ENCODE data around the gene ELAPOR2. TPM values are rescaled to one million over a fixed set of nuclear protein-coding genes. Genes with fewer than 3 reads are reported as not detected.

The ELAPOR2 gene
- total and polyA plus RNA-seq, 2 of the 4 experiments (the other 2 are of a cell fraction), result 0.62 to 1.3 TPM

DNA sequence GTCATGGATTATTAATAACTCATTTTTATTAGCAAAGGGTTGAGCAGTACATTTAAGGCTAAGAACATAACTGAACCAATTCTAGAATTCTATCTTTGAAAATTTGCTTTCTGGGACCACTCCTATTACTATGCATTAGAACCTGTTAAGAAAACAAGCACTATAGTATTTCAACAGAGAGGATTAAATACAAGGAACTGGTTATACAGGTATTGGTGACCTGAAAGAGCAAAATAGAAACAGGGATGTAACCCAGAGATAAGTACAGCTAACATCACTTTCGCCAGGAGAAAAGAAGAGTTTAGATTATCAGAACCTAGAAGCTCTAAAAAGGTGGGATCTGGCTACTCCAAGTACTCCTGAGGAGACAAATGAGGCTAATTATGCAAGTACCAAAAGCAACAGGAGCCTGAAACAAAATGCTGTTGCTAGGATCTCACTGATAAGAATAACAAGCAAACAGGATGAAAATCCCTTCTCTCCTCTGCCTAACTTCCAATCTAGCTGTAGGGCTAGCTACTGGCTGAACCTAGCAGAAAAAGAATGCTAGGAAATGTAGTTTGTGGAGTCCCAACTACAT lies 32.1 kb upstream of the ELAPOR2 start:
- H3K27me3 ChIP-seq (ENCODE audit: control insufficient read depth, insufficient read depth, low read length), result no peaks in the 10 kb centered on the region; the same call in 1 of the 2 replicates
- ATAC-seq (ENCODE audit: low read depth) (no peak), DNase-seq (no peak)
- H2AFZ ChIP-seq (replicated peaks; ENCODE audit: low read length, poor library complexity), result no peak overlapping the region
- no peak overlapping the region for H2AK5ac ChIP-seq (ENCODE audit: low read depth, low read length)
- H3K14ac ChIP-seq (replicated peaks; ENCODE audit: low read depth, low read length), result no peak overlapping the region
- no peaks in the 10 kb centered on the region for H4K20me1 ChIP-seq (ENCODE audit: insufficient read depth, low read length)
- H3K4ac ChIP-seq (ENCODE audit: low read depth, low read length), result no peak overlapping the region
- no peak overlapping the region for H3K18ac ChIP-seq (ENCODE audit: low read depth, low read length)
- dilution Hi-C loops (cut with HindIII; ENCODE audit: low sequenced_read_pairs, unreplicated experiment), result no loop called here
- no peak overlapping the region for H2BK20ac ChIP-seq (ENCODE audit: low read depth, low read length)
- H3K9ac ChIP-seq (ENCODE audit: low read depth, low read length), result no peak overlapping the region
- H2AK9ac ChIP-seq (replicated peaks; ENCODE audit: low read depth, low read length, poor library complexity), result no peak overlapping the region
- no peak overlapping the region for H3K23ac ChIP-seq (ENCODE audit: low read depth, low read length)
- no peak overlapping the region for H3K4me2 ChIP-seq (ENCODE audit: low read depth, low read length)
- ChIA-PET CTCF (no interaction called here), POLR2A (ENCODE audit: unreplicated experiment) (no interaction called here)
- no peak overlapping the region for H3K27ac ChIP-seq (ENCODE audit: insufficient read depth, low read length)
- no peak overlapping the region for H3K4me3 ChIP-seq (ENCODE audit: insufficient read depth, low read depth, low read length)
- no peak overlapping the region for H2BK15ac ChIP-seq (ENCODE audit: low read depth, low read length)
- no peak overlapping the region for H4K5ac ChIP-seq (ENCODE audit: low read depth, low read length)
- in situ Hi-C loops (cut with MboI; ENCODE audit: low sequenced_read_pairs), result no loop called here
- no peaks in the 10 kb centered on the region for H3K36me3 ChIP-seq (ENCODE audit: control insufficient read depth, insufficient read depth, low read length)
- 0% methylated on average over 1 of the region's 1 CpG; no CpG with 5 or more reads in 1 of the 2 experiments for WGBS, 2 experiments (ENCODE audit: extremely low coverage in 2 of 2, insufficient read length in 1 of 2)
- TF ChIP-seq RFX5 (IDR thresholded peaks at IDR 0.05; ENCODE audit: low read depth, low read length) (no peak), MXI1 (IDR thresholded peaks at IDR 0.05; ENCODE audit: borderline replicate concordance, low read depth, low read length) (no peak), FOS (IDR thresholded peaks at IDR 0.05; ENCODE audit: low read depth, low read length) (no peak), BHLHE40 (IDR thresholded peaks at IDR 0.05; ENCODE audit: low read depth, low read length) (no peak), NFE2L2 (IDR thresholded peaks at IDR 0.05; ENCODE audit: low read depth, low read length) (no peak), CEBPB (IDR thresholded peaks at IDR 0.05; ENCODE audit: low read depth, low read length) (no peak), SMC3 (IDR thresholded peaks at IDR 0.05; ENCODE audit: low read depth, low read length) (no peak), CHD1 (IDR thresholded peaks at IDR 0.05; ENCODE audit: low read depth, low read length) (no peak), MAZ (IDR thresholded peaks at IDR 0.05; ENCODE audit: borderline replicate concordance, low read depth, low read length) (no peak)
- TF ChIP-seq, protein P1, sequence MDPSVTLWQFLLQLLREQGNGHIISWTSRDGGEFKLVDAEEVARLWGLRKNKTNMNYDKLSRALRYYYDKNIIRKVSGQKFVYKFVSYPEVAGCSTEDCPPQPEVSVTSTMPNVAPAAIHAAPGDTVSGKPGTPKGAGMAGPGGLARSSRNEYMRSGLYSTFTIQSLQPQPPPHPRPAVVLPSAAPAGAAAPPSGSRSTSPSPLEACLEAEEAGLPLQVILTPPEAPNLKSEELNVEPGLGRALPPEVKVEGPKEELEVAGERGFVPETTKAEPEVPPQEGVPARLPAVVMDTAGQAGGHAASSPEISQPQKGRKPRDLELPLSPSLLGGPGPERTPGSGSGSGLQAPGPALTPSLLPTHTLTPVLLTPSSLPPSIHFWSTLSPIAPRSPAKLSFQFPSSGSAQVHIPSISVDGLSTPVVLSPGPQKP (IDR thresholded peaks at IDR 0.05; ENCODE audit: borderline replicate concordance, low read depth, low read length), result no peak
- H4K8ac ChIP-seq (ENCODE audit: low read depth in 2 of 2, low read length in 2 of 2), result no peak overlapping the region
- H3K56ac ChIP-seq (ENCODE audit: extremely low read depth, insufficient read depth, low read length), result no peak overlapping the region
- no peak overlapping the region for H2BK120ac ChIP-seq (ENCODE audit: low read depth, low read length)
- H3K9me1 ChIP-seq (ENCODE audit: insufficient read depth, low read length), result no peaks in the 10 kb centered on the region
- no peaks in the 10 kb centered on the region for H3K4me1 ChIP-seq (ENCODE audit: control insufficient read depth, insufficient read depth, low read length)
- intact Hi-C loops (cut with micrococcal nuclease), result no loop called here
- no TSS peak for BruUV-seq (replicated peaks)
- H3K79me1 ChIP-seq (ENCODE audit: low read depth in 1 of 2, low read length in 2 of 2), result no peaks in the 10 kb centered on the region
- no peak overlapping the region for H4K91ac ChIP-seq (ENCODE audit: insufficient read depth, low read depth, low read length)
- H2BK5ac ChIP-seq (ENCODE audit: low read depth, low read length, poor library complexity, severe bottlenecking), result no peak overlapping the region
- no peaks in the 10 kb centered on the region for H3K9me3 ChIP-seq (ENCODE audit: control insufficient read depth, insufficient read depth, low read length)
